ENCODE results near the gene SLC13A1.
A peak's percentile ranks its signal among the peaks of the same experiment; 100 is the strongest.

- TF ChIP-seq CTCF (IDR thresholded peaks at IDR 0.05; ENCODE audit: borderline replicate concordance, extremely low read depth, low read length, poor library complexity, severe bottlenecking), result peak; percentile 21
- no peak for TF ChIP-seq EZH2 (IDR thresholded peaks at IDR 0.05; ENCODE audit: borderline replicate concordance, low read depth, low read length, severe bottlenecking)
Measured at GRCh38 chr7:123208793-123209192, 9.0 kb upstream of the SLC13A1 start.

All from DND-41 (cell line).